Esophagus squamous epithelium (tissue), 5 donors: ENCODE data around the gene FOXK2. TPM values are rescaled to one million over a fixed set of nuclear protein-coding genes. Genes with fewer than 3 reads are reported as not detected.
"Not testable (repeated sequence)": the region's sequence is repeated elsewhere in the genome, so short reads cannot be mapped to it uniquely, and the experiment has no call there.

Experiments used
- DNase-seq: peaks from one replicate; lab custom pipeline; 2025; lab: John Stamatoyannopoulos, UW
- H3K27ac ChIP-seq, 4 donors: fragments of 200-600 bp; sonication (generic); one replicate each; pipeline ENCODE4 v1.5.1; 2016 to 2019; ENCODE audit warnings: mild to moderate bottlenecking in 1 of 4
- H3K27me3 ChIP-seq, 4 donors: fragments of 200-600 bp; sonication (generic); 1 replicate in 3 of 4; 2 replicates in 1 of 4; pipeline versions ENCODE4 v1.5.1 to v1.6.0; 2017 to 2021; ENCODE audit warnings: antibody characterized with exemption in 1 of 4
- H3K36me3 ChIP-seq, 3 donors: fragments of 200-600 bp; sonication (generic); one replicate each; pipeline ENCODE4 v1.5.1; 2016 to 2019
- H3K4me1 ChIP-seq, 3 donors: fragments of 200-600 bp; sonication (generic); one replicate each; pipeline ENCODE4 v1.5.1; 2017 to 2019
- H3K4me3 ChIP-seq, 4 donors: fragments of 200-600 bp; sonication (generic); 1 replicate in 3 of 4; 2 replicates in 1 of 4; pipeline ENCODE4 v1.5.1; 2016 to 2019; ENCODE audit warnings: mild to moderate bottlenecking in 2 of 4, moderate library complexity in 1 of 4
- H3K9me3 ChIP-seq, 3 donors: fragments of 200-600 bp; sonication (generic); one replicate each; pipeline ENCODE4 v1.5.1; 2016 to 2019
- CTCF ChIP-seq, 6 experiments: fragments of 450-650 bp in 4 of 6; fragments of 200-600 bp in 2 of 6; sonication (generic) in 2 of 6; IDR thresholded peaks; one replicate each; pipeline ENCODE4 v1.5.1; 2016 to 2019; ENCODE audit warnings: antibody characterized with exemption in 6 of 6, mild to moderate bottlenecking in 4 of 6, moderate library complexity in 4 of 6
- POLR2A ChIP-seq, 4 donors: fragments of 450-650 bp; IDR thresholded peaks; one replicate each; pipeline ENCODE4 v1.6.1; 2017; ENCODE audit warnings: antibody characterized with exemption in 4 of 4, mild to moderate bottlenecking in 4 of 4, moderate library complexity in 3 of 4
- WGBS, 2 donors: methylation state at CpG; one replicate each; pipeline ENCODE4 v1.1.5; 2018; 5-methylcytosine and 5-hydroxymethylcytosine counted together
- intact Hi-C: fragments of 100-400 bp; cut with DNase I; formaldehyde crosslinking; loops from one replicate; pipeline ENCODE4 v1.15.0; 2022
- total RNA-seq, 4 donors: library from RNA; depleted of rRNA; stranded (reverse); fragments of >200 nt; gene quantifications; one replicate each; pipeline ENCODE4 v1.1.0, GENCODE V29; 2016
- donor health status: DM: yes; HTN: yes; CAD: no.

The FOXK2 gene
- total RNA-seq, 4 donors from 2014 or later: 26.3 to 38.2 (median 34.5) TPM

- no peak for DNase-seq
- intact Hi-C loops: no loop called here
- Histone ChIP-seq H3K36me3 (peaks cover 13 to 98% (median 27%) of the 10 kb centered on the region in 3 donors), H3K27ac (no peak overlapping the region), H3K27me3 (no peaks in the 10 kb centered on the region), H3K4me1 (peaks cover 0 to 12% (median 2%) of the 10 kb centered on the region in 3 donors), H3K4me3 (no peak overlapping the region), H3K9me3 (no peaks in the 10 kb centered on the region)
- no peak for TF ChIP-seq POLR2A (IDR thresholded peaks at IDR 0.05)
- no peak for TF ChIP-seq CTCF (IDR thresholded peaks at IDR 0.05)
- WGBS, 2 donors: 91 to 92% methylated on average over 9 of the region's 9 CpGs
These were observed 50.7 kb downstream of the FOXK2 start for GRCh38 chr17:82570277-82570676.

DNA sequence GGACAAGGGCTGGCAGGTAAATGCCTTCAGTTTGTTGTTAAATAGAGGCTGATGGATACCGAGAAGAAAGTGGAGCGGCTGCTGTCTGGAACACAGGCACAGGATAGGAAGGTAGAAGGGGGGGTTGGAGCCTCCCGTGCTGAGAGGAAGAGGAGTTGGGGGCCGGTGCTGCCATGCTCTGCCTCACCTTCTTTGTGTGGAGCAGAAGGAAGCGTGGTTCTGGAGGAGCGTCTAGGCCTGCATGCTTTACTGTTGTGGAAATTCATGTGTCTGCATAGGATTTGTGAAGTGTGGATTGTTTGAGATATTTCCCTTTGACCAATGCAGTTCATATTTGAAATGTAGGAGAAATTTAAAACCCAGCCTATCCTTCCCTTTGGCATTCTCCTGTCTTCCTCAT, 52.3 kb downstream of the FOXK2 start:
- Histone ChIP-seq H3K4me1 (peaks cover 0 to 5% (median 0%) of the 10 kb centered on the region in 3 donors), H3K27me3 (no peaks in the 10 kb centered on the region), H3K9me3 (no peaks in the 10 kb centered on the region), H3K36me3 (peaks cover 6 to 97% (median 27%) of the 10 kb centered on the region in 3 donors), H3K4me3 (no peak overlapping the region), H3K27ac (no peak overlapping the region)
- TF ChIP-seq POLR2A (IDR thresholded peaks at IDR 0.05) (no peak), CTCF (IDR thresholded peaks at IDR 0.05) (no peak)
- WGBS, 2 donors: 87 to 96% methylated on average over 6 of the region's 6 CpGs
- no peak for DNase-seq
- intact Hi-C loops: no loop called here

DNA sequence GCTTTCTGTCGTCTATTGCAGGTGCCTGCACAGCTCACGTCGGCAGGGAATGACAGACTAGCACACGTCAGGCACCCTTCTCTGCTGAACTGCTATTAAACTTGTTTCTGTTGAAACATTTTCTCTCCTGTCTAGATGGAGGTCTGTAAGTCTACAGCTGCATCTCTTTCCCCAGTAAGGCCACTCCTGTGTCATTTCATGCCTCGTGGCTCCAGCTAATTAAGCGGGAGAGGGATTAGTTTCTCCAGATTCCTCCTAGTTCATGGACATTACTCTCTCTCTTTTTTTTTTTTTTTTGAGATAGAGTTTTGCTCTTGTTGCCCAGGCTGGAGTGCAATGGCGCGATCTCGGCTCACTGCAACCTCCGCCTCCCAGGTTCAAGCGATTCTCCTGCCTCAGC, 54.5 kb downstream of the FOXK2 start:
- DNase-seq: no peak
- no peak for TF ChIP-seq POLR2A (IDR thresholded peaks at IDR 0.05)
- TF ChIP-seq CTCF (IDR thresholded peaks at IDR 0.05): no peak
- no peak overlapping the region for H3K27ac ChIP-seq
- H3K9me3 ChIP-seq: no peaks in the 10 kb centered on the region
- WGBS, 2 donors: 76 to 93% methylated on average over 8 to 10 of the region's 11 CpGs
- intact Hi-C loops: no loop called here
- no peaks in the 10 kb centered on the region for H3K4me1 ChIP-seq
- peaks cover 10 to 97% (median 33%) of the 10 kb centered on the region in 3 donors for H3K36me3 ChIP-seq
- H3K27me3 ChIP-seq: no peaks in the 10 kb centered on the region
- no peak overlapping the region for H3K4me3 ChIP-seq

DNA sequence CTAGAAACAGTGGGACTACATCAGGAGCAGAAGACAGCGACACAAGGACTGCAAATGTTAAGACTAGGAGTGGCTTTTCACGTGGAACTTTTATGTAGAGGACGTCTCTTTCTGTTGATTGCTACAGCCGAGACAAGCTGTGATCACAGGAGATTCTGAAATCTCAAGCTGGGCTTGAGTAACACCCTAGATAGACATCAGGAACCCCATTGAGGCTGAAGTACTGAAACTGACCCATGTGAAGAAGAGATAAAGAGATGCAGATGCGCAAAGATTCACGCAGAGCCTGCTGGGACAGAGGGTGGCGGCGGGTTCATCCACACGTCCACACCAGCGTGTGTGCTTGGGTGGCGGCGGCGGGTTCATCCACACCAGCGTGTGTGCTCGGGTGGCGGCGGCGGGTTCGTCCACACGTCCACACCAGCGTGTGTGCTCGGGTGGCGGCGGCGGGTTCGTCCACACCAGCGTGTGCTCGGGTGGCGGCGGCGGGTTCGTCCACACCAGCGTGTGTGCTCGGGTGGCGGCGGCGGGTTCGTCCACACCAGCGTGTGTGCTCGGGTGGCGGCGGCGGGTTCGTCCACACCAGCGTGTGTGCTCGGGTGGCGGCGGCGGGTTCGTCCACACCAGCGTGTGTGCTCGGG, 56.2 kb downstream of the FOXK2 start:
- H3K4me1 ChIP-seq, H3K4me3 ChIP-seq, H3K9me3 ChIP-seq, intact Hi-C loops, H3K27me3 ChIP-seq, DNase-seq, H3K27ac ChIP-seq: not testable (repeated sequence)
- 90 to 94% methylated on average over 8 to 13 of the region's 52 CpGs for WGBS, 2 donors
- H3K36me3 ChIP-seq: peaks cover 10 to 84% (median 34%) of the 10 kb centered on the region in 3 donors

- Histone ChIP-seq H3K4me1 (peaks cover 0 to 4% (median 0%) of the 10 kb centered on the region in 3 donors), H3K27me3 (no peaks in the 10 kb centered on the region), H3K9me3 (no peaks in the 10 kb centered on the region), H3K36me3 (peaks cover 10 to 74% (median 28%) of the 10 kb centered on the region in 3 donors), H3K27ac (no peak overlapping the region), H3K4me3 (no peak overlapping the region)
- TF ChIP-seq CTCF (IDR thresholded peaks at IDR 0.05): no peak
- TF ChIP-seq POLR2A (IDR thresholded peaks at IDR 0.05): no peak
- WGBS, 2 donors: 94 to 96% methylated on average over 14 to 15 of the region's 18 CpGs
- no peak for DNase-seq
- intact Hi-C loops: no loop called here
These were observed 57.8 kb downstream of the FOXK2 start for GRCh38 chr17:82577300-82577699.

DNA sequence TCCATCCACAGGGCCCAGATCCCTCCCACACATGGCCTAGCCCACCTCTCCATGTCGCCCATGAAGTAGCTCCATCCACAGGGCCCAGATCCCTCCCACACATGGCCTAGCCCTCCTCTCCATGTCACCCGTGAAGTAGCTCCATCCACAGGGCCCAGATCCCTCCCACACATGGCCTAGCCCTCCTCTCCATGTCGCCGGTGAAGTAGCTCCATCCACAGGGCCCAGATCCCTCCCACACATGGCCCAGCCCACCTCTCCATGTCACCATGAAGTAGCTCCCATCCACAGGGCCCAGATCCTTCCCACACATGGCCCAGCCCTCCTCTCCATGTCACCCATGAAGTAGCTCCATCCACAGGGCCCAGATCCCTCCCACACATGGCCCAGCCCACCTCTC, 60.4 kb downstream of the FOXK2 start:
- H3K27ac ChIP-seq, H3K4me3 ChIP-seq, intact Hi-C loops, DNase-seq, H3K9me3 ChIP-seq, H3K4me1 ChIP-seq, H3K27me3 ChIP-seq: not testable (repeated sequence)
- 80 to 91% methylated on average over 3 to 4 of the region's 4 CpGs for WGBS, 2 donors
- peaks cover 6 to 74% (median 24%) of the 10 kb centered on the region in 3 donors for H3K36me3 ChIP-seq
